GM19438 (cell line): ENCODE measurements around the gene SLC25A52.
A peak's percentile ranks its signal among the peaks of the same experiment; 100 is the strongest.
"Not testable (repeated sequence)": the region's sequence is repeated elsewhere in the genome, so short reads cannot be mapped to it uniquely, and the experiment has no call there.

Experiments
- ATAC-seq: cut with Tn5 transposase; IDR thresholded peaks from one replicate; pipeline ENCODE4 v1.9.1; 2021; ENCODE audit warnings: low read depth; ENCODE audit not compliant: unreplicated experiment

SLC25A52 gene

DNA sequence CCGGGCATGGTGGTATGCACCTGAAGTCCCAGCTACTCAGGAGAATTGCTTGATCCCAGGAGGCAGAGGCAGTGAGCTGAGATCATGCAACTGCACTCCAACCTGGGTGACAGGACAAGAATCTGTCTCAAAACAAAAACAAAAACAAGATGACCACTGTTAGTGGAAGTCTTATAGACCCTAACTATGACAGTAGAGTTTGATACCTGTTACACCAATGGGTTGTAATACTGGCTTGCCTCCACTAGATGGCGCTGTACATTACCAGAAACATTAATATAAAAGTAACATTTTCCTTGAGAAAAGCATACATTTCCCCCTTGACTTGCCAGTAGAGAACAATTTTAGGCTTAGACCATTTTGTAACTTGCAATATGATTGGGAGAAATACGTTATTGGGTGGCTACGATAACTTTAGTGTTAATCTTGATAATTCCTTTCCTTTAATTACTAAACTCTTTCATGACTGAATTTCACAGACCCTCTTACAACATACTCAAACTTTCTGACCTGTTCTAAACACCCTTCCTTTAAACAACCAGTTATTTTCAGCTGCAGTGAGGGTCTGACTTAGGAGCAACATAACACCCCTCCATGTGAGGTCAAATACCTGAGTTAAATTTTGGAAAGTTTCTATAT lies 19.5 kb downstream of the SLC25A52 start:
- ATAC-seq: no peak

DNA sequence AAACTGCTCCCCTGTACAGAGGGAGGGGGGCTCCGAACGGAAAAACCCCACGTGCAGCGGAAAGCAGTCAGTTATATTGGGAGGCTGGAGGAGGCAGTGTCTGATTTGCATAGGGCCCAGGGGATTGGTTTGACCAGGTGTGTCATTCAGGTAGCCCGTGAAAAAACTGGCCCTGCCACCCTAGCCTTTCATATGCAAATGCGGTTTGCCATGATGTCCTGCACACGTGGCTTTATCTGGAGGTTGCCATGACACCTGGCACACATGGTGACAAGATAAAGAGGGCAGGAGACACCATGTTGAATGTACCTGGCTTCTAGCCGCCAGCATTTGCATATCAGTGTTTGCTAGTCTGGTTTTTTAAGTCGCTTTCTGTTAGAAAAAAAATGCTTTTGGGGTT lies 20.5 kb downstream of the SLC25A52 start:
- no peak for ATAC-seq

DNA sequence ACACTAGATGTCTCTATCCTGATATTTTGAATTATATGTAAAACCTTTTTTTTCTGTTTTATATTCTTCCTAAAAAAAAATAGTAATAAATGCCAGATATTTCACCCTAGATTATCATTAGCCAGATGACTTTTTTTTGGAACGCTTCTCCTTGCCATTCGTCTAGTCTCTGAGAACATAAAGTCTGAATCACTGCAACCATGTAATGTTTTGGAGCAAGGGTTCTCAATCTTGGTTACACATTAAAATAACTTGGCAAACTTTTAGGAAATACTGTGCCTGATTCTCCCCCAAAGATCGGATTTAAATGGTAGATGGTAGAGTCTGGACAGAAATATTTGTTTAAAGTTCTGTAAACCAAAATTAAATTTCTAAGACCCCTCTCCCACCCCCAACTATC lies 21.0 kb downstream of the SLC25A52 start:
- ATAC-seq: no peak

DNA sequence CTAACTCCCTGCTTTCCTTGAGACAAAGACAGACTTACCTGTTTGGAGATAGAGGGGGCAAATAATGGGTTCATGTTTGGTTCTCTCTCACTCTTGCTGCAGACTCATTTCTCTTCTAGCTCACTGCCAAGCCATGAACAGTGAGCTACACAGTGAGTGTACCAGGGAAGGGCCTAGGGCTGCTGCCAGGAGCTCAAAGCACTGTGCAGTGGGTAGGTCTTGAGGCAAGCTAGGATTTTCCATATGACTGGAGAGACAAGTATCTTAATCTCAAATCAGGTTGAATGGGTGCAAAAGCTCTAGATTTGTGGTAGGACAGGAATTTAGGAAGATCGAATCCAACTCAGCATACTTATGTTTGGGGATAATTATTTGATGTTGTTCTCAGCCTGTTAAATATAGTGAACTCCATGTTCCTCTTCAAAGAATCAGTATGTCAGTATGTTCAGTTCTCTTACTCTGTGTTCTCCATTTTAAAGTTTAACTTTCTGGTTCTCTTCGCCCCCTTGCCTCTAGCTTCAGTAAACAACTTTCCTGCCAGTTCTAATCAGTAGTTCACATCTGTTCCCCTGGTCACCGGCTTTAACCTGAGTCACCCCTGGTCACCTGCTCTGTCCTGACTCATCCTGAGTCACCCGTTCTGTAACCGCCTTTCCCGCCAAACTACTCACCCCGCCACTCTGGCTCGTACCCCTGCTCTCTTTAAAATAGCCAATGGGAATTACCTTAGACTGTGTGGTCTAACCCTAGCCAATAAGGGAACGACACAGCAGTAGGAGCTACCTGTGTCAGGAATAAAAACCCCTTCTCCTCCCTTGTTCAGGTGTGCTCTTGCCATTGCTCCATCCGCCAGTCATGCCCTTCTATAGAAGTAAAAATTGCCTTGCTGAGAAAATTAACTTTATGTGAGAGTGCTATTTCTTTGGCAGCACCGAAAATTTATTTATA lies 21.9 kb downstream of the SLC25A52 start:
- no peak for ATAC-seq

DNA sequence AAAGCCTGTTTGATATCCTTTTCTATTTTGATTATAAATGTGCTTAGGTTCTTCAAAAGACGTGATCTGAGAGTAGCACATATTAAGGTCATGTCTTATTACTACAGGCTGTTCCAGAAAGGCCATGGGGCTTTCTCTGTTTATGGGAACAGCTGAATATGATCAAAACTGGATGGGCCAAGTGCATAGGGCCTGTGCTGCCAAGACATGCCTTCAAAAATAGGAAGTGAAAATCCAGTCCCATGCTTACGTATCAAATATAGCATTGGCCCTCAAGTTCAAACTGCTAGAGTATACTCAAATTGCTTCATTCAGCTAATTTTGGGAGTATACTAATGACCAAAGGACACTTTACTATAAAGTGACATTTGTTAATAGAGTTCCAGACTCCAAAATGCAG lies 24.1 kb downstream of the SLC25A52 start:
- no peak for ATAC-seq

DNA sequence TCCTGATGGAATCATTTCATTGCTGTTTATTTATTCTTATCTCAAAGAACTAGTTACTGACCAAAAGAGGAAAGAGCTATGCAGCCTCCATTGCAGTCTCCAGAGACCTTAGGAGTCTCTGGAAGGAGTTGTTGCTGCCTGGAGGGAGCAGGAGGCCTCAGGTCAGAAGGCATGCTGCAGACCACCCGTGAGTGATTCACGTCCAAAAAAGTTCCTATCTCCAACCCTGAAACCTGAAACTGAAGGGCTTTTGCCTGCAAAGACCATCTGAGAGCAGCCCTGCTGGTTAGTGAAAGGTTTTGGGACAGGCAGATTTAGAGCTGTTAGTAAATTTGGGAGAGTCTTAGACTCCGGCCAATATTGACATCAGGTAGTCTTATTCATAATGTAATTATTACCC lies 29.1 kb downstream of the SLC25A52 start:
- no peak for ATAC-seq

DNA sequence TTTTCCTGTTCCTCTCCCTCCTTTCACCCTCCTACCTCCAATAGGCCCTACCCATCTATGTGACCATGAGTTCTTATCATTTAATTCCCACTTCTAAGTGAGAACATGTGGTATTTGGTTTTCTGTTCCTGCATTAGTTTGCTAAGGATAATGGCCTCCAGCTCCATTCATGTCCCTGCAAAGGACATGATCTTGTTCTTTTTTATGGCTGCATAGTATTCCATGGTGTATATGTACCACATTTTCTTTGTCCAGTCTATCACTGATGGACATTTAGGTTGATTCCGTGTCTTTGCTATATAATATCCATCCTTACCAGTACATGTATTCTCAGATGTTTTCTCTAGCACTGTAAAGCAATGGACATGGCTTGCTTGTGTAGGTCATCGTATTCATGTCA lies 31.5 kb downstream of the SLC25A52 start:
- not testable (repeated sequence) for ATAC-seq

DNA sequence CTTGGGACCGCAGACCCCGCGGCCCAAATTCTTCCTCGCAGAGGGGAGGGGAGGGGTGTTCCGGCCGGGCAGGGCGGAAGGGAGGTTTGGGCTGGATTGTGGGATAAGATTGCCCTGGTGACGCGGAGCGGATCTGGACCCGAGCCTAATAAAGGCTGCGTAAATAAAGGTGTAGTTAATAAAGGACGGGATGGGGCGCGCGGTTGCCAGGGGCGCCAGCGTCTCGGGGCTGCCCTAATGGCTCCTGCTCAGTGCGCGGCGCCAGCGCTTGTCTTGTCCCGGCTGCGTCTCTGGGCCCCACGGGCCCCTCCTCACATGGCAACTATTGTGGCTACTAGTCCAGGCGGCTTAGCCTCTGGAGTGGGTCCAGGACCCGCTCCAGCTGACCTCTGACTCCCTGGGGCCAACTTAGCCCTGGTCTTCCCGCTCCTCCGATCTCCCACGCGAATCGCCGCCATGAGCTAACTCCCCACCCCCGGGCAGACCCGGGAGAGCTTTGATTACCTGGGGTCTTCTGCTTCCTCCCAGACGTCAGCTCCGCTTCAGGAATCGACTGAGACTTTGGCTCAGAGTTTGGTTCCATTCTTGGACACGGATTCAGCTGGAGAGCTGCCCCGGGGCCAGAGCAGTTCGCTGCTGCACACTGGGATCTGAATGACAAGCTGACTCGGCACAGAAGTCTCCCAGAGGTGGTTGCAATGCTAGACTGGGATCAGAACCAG lies 36.5 kb downstream of the SLC25A52 start:
- no peak for ATAC-seq

DNA sequence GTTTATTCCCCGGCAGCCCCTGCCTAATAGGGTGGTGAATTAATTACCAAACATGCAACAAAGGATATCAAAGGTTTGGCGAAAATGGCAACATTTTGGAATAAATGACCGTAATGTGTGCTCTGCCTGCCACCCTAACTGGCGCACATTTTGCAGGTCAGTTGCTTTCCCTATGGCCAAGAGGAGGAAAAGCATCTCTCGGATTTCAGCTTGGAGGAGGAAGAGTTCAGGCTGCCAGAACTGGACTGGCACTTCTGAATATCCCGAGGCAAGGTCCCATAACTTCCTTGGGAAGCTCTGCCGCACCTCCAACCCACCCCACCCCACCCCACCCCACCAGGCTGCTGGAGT lies 37.1 kb downstream of the SLC25A52 start:
- no peak for ATAC-seq

DNA sequence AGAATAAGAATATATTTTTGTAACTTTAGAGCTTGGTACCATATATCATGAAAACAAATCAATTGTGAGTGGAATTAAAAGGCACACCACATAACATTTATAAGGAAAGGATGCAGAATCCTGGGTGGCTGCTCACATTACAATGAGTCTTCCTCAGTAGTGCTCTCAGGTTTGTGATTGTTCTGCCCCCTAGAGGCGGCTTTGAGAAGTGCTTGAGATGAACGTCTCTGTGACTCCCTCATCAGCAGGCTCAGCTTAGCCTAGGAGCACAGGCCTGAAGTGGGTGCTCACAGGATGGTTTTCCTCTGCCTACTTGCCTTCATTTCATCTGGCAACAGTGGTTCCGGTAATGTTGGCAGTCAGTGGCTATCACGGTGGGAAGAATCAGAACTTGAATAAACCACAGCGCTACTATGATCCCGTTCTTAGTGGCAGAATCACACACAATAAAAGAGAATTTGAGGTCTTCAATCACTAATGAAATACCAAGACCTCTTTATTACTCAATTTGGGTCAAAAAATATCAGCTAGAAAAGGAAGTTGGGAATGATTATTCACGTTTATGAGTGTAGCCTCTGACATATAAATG lies 38.2 kb downstream of the SLC25A52 start:
- ATAC-seq: peak; percentile 95

DNA sequence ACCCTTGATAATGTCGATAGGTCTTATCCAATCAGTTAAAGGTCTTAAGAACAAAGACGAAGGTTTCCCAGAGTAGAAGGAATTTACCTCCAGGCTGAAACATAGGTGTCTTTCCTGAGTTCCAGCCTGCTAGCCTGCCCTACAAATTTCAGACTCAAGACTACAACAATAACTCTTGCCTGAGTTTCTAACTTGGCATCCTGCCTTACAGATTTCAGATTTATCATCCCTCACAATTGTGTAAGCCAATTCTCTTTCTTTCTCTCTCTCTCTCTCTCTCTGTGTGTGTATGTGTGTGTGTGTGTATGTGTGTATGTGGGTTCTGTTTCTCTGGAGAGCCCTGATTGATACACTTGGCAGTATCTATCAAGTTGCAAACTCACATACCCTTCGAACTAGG lies 39.1 kb downstream of the SLC25A52 start:
- ATAC-seq: no peak

DNA sequence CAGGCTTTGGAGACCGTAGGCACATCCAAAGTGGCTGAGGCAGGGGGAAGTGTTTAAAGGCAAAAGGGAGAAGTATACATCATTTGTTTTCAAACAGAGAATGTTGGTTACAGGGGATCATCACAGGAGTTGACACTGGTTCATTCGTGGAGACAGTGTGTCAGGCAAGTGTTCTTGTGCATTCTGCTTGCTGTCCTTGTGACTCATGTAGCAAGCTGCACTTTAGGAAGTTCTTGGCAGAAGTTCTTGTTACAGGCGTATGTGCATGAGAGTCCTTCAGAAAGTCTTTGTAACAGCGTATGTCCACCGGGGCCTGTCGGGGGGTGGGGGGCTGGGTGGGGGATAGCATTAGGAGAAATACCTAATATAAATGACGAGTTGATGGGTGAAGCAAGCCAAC lies 39.8 kb downstream of the SLC25A52 start:
- no peak for ATAC-seq

DNA sequence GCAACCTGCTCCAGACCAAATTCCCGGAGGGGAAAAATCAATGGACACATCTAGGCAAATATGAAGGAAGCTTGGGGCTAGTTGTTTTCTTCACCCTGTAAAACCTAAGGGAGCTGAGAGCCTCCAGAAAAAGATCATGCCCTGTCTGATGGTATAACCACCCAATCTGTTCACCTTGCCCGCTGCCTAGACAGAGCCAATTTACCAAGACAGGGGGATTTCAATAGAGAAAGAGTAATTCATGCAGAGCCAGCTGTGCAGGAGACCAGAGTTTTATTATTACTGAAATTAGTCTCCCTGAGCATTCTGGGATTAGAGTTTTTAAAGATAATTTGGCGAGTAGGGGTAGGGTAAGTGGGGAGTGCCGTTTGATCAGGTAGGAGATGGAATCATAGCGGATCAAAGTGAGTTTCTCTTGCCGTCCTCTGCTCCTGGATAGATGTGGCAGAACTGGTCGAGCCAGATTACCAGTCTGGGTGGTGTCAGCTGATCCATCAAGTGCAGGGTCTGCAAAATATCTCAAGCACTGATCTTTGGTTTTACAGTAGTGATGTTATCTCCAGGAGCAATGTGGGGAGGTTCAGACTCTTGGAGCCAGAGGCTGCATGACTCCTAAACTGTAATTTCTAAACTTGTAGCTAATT lies 41.2 kb downstream of the SLC25A52 start:
- ATAC-seq: no peak

DNA sequence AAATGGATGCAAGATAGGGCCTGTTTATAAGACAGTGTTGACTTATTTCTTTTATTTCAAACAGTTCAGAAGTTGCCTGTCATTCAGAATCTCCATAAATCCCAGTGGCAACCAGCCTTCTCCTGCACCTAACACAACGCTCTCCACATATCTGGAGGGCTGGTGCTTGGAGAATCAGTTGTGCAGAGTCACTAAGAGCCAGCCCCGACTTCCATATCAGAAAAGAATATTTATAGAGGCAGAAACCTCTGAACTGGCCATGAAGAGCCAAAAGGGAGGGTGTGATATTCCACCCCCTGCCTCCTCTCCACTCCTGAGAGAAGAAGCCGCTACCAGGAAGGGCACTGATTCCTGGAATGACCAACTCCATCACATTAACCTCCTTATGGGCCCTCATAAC lies 42.3 kb downstream of the SLC25A52 start:
- ATAC-seq: no peak

DNA sequence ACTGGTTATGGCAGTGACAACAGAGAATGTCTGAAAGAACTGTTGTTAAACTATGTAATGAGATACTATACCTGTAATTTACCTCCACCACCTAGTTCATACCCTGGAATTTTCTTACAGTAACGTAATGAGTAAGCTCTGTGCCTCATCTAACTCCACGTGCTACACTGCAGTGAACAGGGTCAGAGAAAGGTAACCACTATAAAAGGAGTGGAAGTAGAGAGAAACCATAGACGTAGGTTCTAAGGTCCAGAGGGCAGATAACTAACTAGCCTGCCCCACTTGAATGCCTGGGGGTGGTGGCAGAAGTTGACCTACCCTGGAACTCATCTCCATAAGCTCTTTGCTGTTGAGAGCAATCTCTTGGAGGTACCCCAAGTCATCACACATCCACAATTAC lies 44.3 kb downstream of the SLC25A52 start:
- no peak for ATAC-seq

DNA sequence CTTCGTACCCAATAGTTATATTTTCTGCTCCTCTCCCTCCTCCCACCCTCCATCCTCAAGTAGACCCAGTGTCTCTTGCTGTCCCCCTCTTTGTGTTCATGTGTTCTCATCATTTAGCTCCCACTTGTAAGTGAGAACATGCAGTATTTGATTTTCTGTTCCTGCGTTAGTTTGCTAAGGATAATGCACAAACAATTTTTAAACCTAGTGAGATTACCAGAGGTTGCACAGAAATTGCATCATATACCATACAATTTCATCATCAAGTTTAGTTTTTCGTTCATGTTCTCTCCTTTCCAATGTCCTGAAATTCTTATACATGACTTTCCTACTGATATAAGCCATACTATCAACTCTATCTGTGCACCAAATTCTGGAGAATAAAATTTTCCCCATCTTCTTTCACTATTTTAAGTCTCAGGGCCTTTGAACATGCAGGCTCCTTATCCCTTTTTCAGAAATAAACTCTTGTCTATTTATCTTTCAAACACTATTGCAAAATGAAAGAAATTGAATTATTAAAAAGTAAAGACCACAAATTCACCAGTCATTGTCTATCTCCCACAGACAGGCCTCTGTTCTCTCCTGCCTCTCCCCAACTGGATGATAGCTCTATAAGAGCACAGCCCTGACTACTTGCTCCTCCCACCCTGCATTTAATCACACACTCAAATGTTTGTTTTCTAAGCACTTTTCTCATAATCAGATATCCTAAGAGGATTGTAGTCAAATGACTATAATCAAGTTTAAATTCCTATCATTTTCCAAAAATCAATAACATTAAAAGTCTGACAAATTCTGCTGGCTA lies 49.1 kb downstream of the SLC25A52 start:
- no peak for ATAC-seq

DNA sequence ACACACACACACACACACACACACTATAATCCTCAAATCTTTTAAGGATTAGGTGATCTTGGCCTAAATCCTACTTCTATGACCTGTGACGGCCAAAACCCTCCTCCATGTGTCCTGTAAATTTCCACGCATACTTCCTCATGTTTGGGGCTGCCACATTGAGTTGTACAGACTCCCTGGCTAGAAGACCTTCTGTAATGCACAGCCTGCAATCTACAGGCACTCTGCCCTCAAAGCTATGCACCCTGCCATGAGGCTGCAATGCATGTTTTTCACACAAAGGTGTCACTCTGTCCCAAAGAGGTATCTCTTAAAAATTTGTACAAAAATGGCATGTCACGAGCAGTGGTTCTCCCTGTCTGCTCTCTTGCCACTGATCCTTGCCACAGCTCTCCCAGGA lies 49.9 kb downstream of the SLC25A52 start:
- no peak for ATAC-seq
